HCT116 (cell line): ENCODE measurements around the gene RMDN2. TPM values are rescaled to one million over a fixed set of nuclear protein-coding genes. Genes with fewer than 3 reads are reported as not detected.

Experiments
- ATAC-seq: fragments of 200-7000 bp; cut with Tn5 transposase; 2 replicates; pipeline ENCODE4 v1.9.1; 2020; ENCODE audit warnings: mild to moderate bottlenecking, moderate library complexity
- BruUV-seq: library from RNA; stranded (reverse); fragments of 400-500 nt; replicated peaks from 2 replicates; lab custom pipeline; 2021; lab: Mats Ljungman, UMichigan
- CTCF ChIA-PET: fragments of 300-600 bp; sonication (Branson Sonifier 250); formaldehyde crosslinking; loops from one replicate; lab custom pipeline; 2021; ENCODE audit warnings: antibody characterized with exemption; lab: Charles Lee
- POLR2A ChIA-PET: fragments of 300-600, 350-600 bp; sonication (Branson Sonifier 250); formaldehyde crosslinking; loops from one replicate; lab custom pipeline; 2021; ENCODE audit warnings: antibody characterized with exemption; lab: Charles Lee
- RAD21 ChIA-PET, 2 experiments: fragments of 300-600 bp; sonication (Branson Sonifier 250); formaldehyde crosslinking; loops; one replicate each; lab custom pipeline; 2023; ENCODE audit warnings: low total read pairs in 2 of 2; ENCODE audit not compliant: uncharacterized antibody in 2 of 2, unreplicated experiment in 2 of 2, low non-redundant PET in 1 of 2; lab: Charles Lee
- DNase-seq: peaks from one replicate; pipeline ENCODE4 v3.0.0-alpha.2; 2010; ENCODE audit warnings: low read depth, low spot score
- H2AFZ ChIP-seq: fragments of 200-600 bp; shearing (Covaris generic), sonication (generic); 2 replicates; pipeline ENCODE4 v1.6.1; 2017; ENCODE audit warnings: low read depth, mixed run types, mixed read lengths, antibody characterized with exemption, low read length; ENCODE audit not compliant: poor library complexity, severe bottlenecking
- H3K27ac ChIP-seq: 2 replicates; pipeline ENCODE4 v1.5.1; 2012; ENCODE audit warnings: low read depth, low read length
- H3K27me3 ChIP-seq: fragments of 200-600 bp; sonication (generic); 2 replicates; pipeline ENCODE4 v1.6.1; 2016; ENCODE audit warnings: mixed run types, low read length, mixed read lengths; ENCODE audit not compliant: insufficient read depth
- H3K36me3 ChIP-seq, 2 experiments: fragments of 200-500 bp in 1 of 2; fragments of 200-600 bp in 1 of 2; sonication (Bioruptor generic) in 1 of 2; sonication (generic) in 1 of 2; 2 replicates each; pipeline versions ENCODE4 v1.5.1 to v1.6.1; 2014 to 2016; ENCODE audit warnings: low read length in 2 of 2, inconsistent platforms in 1 of 2, mixed read lengths in 1 of 2, mixed run types in 1 of 2; ENCODE audit not compliant: insufficient read depth in 2 of 2, control insufficient read depth in 1 of 2
- H3K4me1 ChIP-seq, 2 experiments: fragments of 200-600 bp in 1 of 2; sonication (generic) in 1 of 2; 2 replicates each; pipeline versions ENCODE4 v1.5.1 to v1.6.1; 2012 to 2017; ENCODE audit warnings: low read length in 2 of 2, inconsistent platforms in 1 of 2, mild to moderate bottlenecking in 1 of 2, mixed read lengths in 1 of 2, mixed run types in 1 of 2, moderate library complexity in 1 of 2; ENCODE audit not compliant: insufficient read depth in 2 of 2, control insufficient read depth in 1 of 2
- H3K4me2 ChIP-seq: fragments of 200-600 bp; sonication (generic); 2 replicates; pipeline ENCODE4 v1.6.1; 2017; ENCODE audit warnings: mixed run types, low read length, mixed read lengths
- H3K4me3 ChIP-seq, 2 experiments: fragments of 200-600 bp in 1 of 2; sonication (generic) in 1 of 2; replicated peaks in 1 of 2; 2 replicates each; pipeline ENCODE4 v1.5.1; 2011 to 2016; ENCODE audit warnings: low read length in 2 of 2, control low read depth in 1 of 2, low read depth in 1 of 2, mild to moderate bottlenecking in 1 of 2, mixed read lengths in 1 of 2, mixed run types in 1 of 2
- H3K79me2 ChIP-seq: fragments of 200-600 bp; sonication (generic); 2 replicates; pipeline ENCODE4 v1.6.1; 2017; ENCODE audit warnings: mild to moderate bottlenecking, mixed run types, low read length, moderate library complexity, mixed read lengths; ENCODE audit not compliant: insufficient read depth
- H3K9ac ChIP-seq: fragments of 200-600 bp; sonication (generic); 2 replicates; pipeline ENCODE4 v1.6.1; 2016; ENCODE audit warnings: low read length, mixed read lengths
- H3K9me2 ChIP-seq: fragments of 200-600 bp; sonication (generic), shearing (Covaris generic); 2 replicates; pipeline ENCODE4 v1.6.1; 2017; ENCODE audit warnings: mixed run types, mild to moderate bottlenecking, moderate library complexity; ENCODE audit not compliant: insufficient read depth
- H3K9me3 ChIP-seq, 2 experiments: fragments of 200-500 bp in 1 of 2; fragments of 200-600 bp in 1 of 2; sonication (Bioruptor generic) in 1 of 2; sonication (generic) in 1 of 2; 2 replicates each; pipeline ENCODE4 v1.6.1; 2014 to 2017; ENCODE audit warnings: low read length in 2 of 2, mixed read lengths in 2 of 2, inconsistent platforms in 1 of 2, low read depth in 1 of 2, mild to moderate bottlenecking in 1 of 2, mixed run types in 1 of 2, moderate library complexity in 1 of 2; ENCODE audit not compliant: control insufficient read depth in 1 of 2, insufficient read depth in 1 of 2
- H4K20me1 ChIP-seq: fragments of 200-600 bp; sonication (generic), shearing (Covaris generic); 2 replicates; pipeline ENCODE4 v1.6.1; 2017; ENCODE audit warnings: mixed run types, mild to moderate bottlenecking, moderate library complexity; ENCODE audit not compliant: insufficient read depth
- CBX3 ChIP-seq: IDR thresholded peaks from 2 replicates; pipeline ENCODE4 v1.6.1; 2012; ENCODE audit warnings: low read depth
- CTCF ChIP-seq, 3 experiments: fragments of 200-600 bp in 1 of 3; sonication (generic) in 1 of 3; IDR thresholded peaks in 2 of 3; conservative IDR thresholded peaks in 1 of 3; 2 replicates each; pipeline ENCODE4 v1.5.1; 2012 to 2017; ENCODE audit warnings: low read depth in 2 of 3, low read length in 2 of 3, antibody characterized with exemption in 1 of 3, borderline replicate concordance in 1 of 3, control low read depth in 1 of 3, mild to moderate bottlenecking in 1 of 3, mixed read lengths in 1 of 3, mixed run types in 1 of 3, moderate library complexity in 1 of 3; ENCODE audit not compliant: insufficient read depth in 1 of 3
- ELF1 ChIP-seq: IDR thresholded peaks from 2 replicates; pipeline ENCODE4 v1.6.1; 2012; ENCODE audit warnings: low read depth, borderline replicate concordance
- EZH2phosphoT487 ChIP-seq: fragments of 200-600 bp; IDR thresholded peaks from 2 replicates; pipeline ENCODE4 v1.6.1; 2018; ENCODE audit warnings: antibody characterized with exemption, borderline replicate concordance
- POLR2A ChIP-seq: IDR thresholded peaks from 2 replicates; pipeline ENCODE4 v1.7.0; 2011; ENCODE audit warnings: borderline replicate concordance; ENCODE audit not compliant: insufficient read depth, insufficient read length; ENCODE audit errors: extremely low read depth
- ZFX ChIP-seq: fragments of 450-650 bp; IDR thresholded peaks from 2 replicates; pipeline ENCODE4 v1.6.1; 2017
- ZNF274 ChIP-seq: fragments of 200-500 bp; sonication (Bioruptor generic); IDR thresholded peaks from 2 replicates; pipeline ENCODE4 v1.6.1; 2014; ENCODE audit warnings: mild to moderate bottlenecking, low read depth, low read length, inconsistent platforms
- intact Hi-C: fragments of 100-400 bp; cut with micrococcal nuclease; formaldehyde crosslinking; loops from 2 replicates; pipeline ENCODE4 v1.10.0; 2022
- total RNA-seq: library from RNA; stranded (reverse); gene quantifications from one replicate; pipeline ENCODE4 v1.2.1, GENCODE V29; 2021; ENCODE audit not compliant: unreplicated experiment
- TF ChIP-seq, protein P1 (sequence below): IDR thresholded peaks from 2 replicates; pipeline ENCODE4 v1.6.1; 2011; ENCODE audit warnings: mild to moderate bottlenecking, low read length, moderate library complexity; ENCODE audit not compliant: insufficient replicate concordance; ENCODE audit errors: extremely low read depth

RMDN2 gene
- total RNA-seq, 1 experiment from 2014 or later = 4.5 TPM

- H3K9me2 ChIP-seq = no peaks in the 10 kb centered on the region
- no peak for ATAC-seq
Observed at GRCh38 chr2:38039121-38039910, 114.2 kb downstream of the RMDN2 start.

GRCh38 chr2:38045811-38046210 lies 120.7 kb downstream of the RMDN2 start:
- Histone ChIP-seq H3K4me2 (no peak overlapping the region), H3K4me3 (no peak overlapping the region), H3K27ac (no peak overlapping the region)
- BruUV-seq = no TSS peak
- no peak for DNase-seq
- POLR2A ChIA-PET = no interaction called here
- TF ChIP-seq EZH2phosphoT487 = no peak
- TF ChIP-seq, protein P1, sequence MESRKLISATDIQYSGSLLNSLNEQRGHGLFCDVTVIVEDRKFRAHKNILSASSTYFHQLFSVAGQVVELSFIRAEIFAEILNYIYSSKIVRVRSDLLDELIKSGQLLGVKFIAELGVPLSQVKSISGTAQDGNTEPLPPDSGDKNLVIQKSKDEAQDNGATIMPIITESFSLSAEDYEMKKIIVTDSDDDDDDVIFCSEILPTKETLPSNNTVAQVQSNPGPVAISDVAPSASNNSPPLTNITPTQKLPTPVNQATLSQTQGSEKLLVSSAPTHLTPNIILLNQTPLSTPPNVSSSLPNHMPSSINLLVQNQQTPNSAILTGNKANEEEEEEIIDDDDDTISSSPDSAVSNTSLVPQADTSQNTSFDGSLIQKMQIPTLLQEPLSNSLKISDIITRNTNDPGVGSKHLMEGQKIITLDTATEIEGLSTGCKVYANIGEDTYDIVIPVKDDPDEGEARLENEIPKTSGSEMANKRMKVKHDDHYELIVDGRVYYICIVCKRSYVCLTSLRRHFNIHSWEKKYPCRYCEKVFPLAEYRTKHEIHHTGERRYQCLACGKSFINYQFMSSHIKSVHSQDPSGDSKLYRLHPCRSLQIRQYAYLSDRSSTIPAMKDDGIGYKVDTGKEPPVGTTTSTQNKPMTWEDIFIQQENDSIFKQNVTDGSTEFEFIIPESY = no peak
- no peak for TF ChIP-seq CTCF (IDR thresholded peaks at IDR 0.05 in 2 of 3, conservative IDR thresholded peaks at IDR 0.05 in 1 of 3; ENCODE audit: borderline replicate concordance in 1 of 3, insufficient read depth in 1 of 3, low read depth in 2 of 3, low read length in 2 of 3)
- TF ChIP-seq, all 23 proteins: peak for 0
- Histone ChIP-seq H3K9me3 (no peaks in the 10 kb centered on the region), H3K9me2 (no peaks in the 10 kb centered on the region), H3K79me2 (no peaks in the 10 kb centered on the region), H3K36me3 (no peaks in the 10 kb centered on the region), H3K27me3 (no peaks in the 10 kb centered on the region), H3K9ac (no peak overlapping the region), H4K20me1 (no peaks in the 10 kb centered on the region), H2AFZ (no peak overlapping the region), H3K4me1 (no peaks in the 10 kb centered on the region)
- intact Hi-C loops = no loop called here
- no peak for ATAC-seq
- ChIA-PET CTCF (interaction anchor here (1.3 kb wide), 1 partner anchor 31 kb away, joined by 5 read pairs; the partner anchor contains the start of gene CYP1B1), RAD21 (no interaction called here)

More at GRCh38 chr2:38039121-38039910, 114.2 kb downstream of the RMDN2 start:
- Histone ChIP-seq H3K4me3 (no peak overlapping the region), H2AFZ (no peak overlapping the region), H3K9ac (no peak overlapping the region), H3K4me1 (no peaks in the 10 kb centered on the region), H3K27ac (no peak overlapping the region), H3K79me2 (no peaks in the 10 kb centered on the region), H4K20me1 (no peaks in the 10 kb centered on the region), H3K9me3 (no peaks in the 10 kb centered on the region), H3K27me3 (no peaks in the 10 kb centered on the region), H3K4me2 (no peak overlapping the region), H3K36me3 (no peaks in the 10 kb centered on the region)
- no peak for DNase-seq
- intact Hi-C loops = no loop called here
- no peak for TF ChIP-seq ZNF274
- no peak for TF ChIP-seq POLR2A
- TF ChIP-seq EZH2phosphoT487 = no peak
- TF ChIP-seq, protein P1 = no peak
- TF ChIP-seq ZFX = no peak
- TF ChIP-seq CBX3 = no peak
- no peak for TF ChIP-seq ELF1
- POLR2A ChIA-PET = no interaction called here
- no TSS peak for BruUV-seq
- CTCF ChIA-PET = no interaction called here
- RAD21 ChIA-PET = no interaction called here
